ENCODE measurements around the gene MIPOL1. TPM values are rescaled to one million over a fixed set of nuclear protein-coding genes. Genes with fewer than 3 reads are reported as not detected.
A peak's percentile ranks its signal among the peaks of the same experiment; 100 is the strongest.

Gene MIPOL1
- total RNA-seq (2021; ENCODE audit: unreplicated experiment) = 15.4 TPM
- 5.0 and 5.4 TPM in 2 replicates for polyA plus RNA-seq (2012)
- percentile 63 among the genes with signal in this experiment for Bru-seq, nascent RNA
- BruChase-seq, experiment 1, labeled RNA remaining after a 6-hour chase = percentile 49 among the genes with signal in this experiment
- percentile 60 among the genes with signal in this experiment for BruChase-seq, experiment 2, labeled RNA remaining after a 2-hour chase
- long read RNA-seq, partial matches to known transcripts = 5 of 31 reads
- long read RNA-seq, other reads (novel, unspliced or antisense) = 26 of 31 reads

- peak within 1 kb of the TSS; percentile 64 for H3K27ac ChIP-seq (ENCODE audit: low read depth, low read length)
- DNase-seq (ENCODE audit: low read depth, low spot score) (peak; percentile 68), ATAC-seq (peak; percentile 97)
- H4K20me1 ChIP-seq (ENCODE audit: insufficient read depth) = no peaks in the 10 kb centered on the region; the same call in 1 of the 2 replicates
- no peaks in the 10 kb centered on the region for H3K36me3 ChIP-seq (ENCODE audit: control insufficient read depth in 1 of 2, insufficient read depth in 2 of 2, low read length in 2 of 2)
- intact Hi-C loops (cut with micrococcal nuclease) = no loop called here
- H3K79me2 ChIP-seq (ENCODE audit: insufficient read depth, low read length) = peaks cover 14% of the 10 kb centered on the region
- TSS peak; percentile 94 for BruUV-seq (replicated peaks)
- peaks cover 12 to 39% of the 10 kb centered on the region in 2 experiments for H3K4me1 ChIP-seq (ENCODE audit: control insufficient read depth in 1 of 2, insufficient read depth in 2 of 2, low read length in 2 of 2)
- peak within 1 kb of the TSS; percentile 72 for H3K4me2 ChIP-seq (ENCODE audit: low read length)
- H3K4me3 ChIP-seq (replicated peaks in 1 of 2; ENCODE audit: low read depth in 1 of 2, low read length in 2 of 2) = peak within 1 kb of the TSS; percentile 72 to 77
- ChIA-PET RAD21 (ENCODE audit: low non-redundant PET in 1 of 2, low total read pairs in 2 of 2, uncharacterized antibody in 2 of 2, unreplicated experiment in 2 of 2) (no interaction called here), POLR2A (interaction anchor here (0.6 kb wide), 2 partner anchors 36 to 1092 kb away, joined by 3 to 7 read pairs; no protein-coding TSS in a partner anchor), CTCF (interaction anchor here (0.9 to 2.3 kb wide), 4 partner anchors 33 to 644 kb away, joined by 3 to 7 read pairs (median 4); no protein-coding TSS in a partner anchor)
- H3K9ac ChIP-seq (ENCODE audit: low read length) = peak within 1 kb of the TSS; percentile 62
- no peaks in the 10 kb centered on the region for H3K27me3 ChIP-seq (ENCODE audit: insufficient read depth, low read length)
- peak within 1 kb of the TSS; percentile 73 for H2AFZ ChIP-seq (ENCODE audit: low read depth, low read length, poor library complexity, severe bottlenecking)
- H3K9me2 ChIP-seq (ENCODE audit: insufficient read depth) = no peaks in the 10 kb centered on the region
- H3K9me3 ChIP-seq (ENCODE audit: control insufficient read depth in 1 of 2, insufficient read depth in 1 of 2, low read depth in 1 of 2, low read length in 2 of 2) = no peaks in the 10 kb centered on the region
- TF ChIP-seq RAD21 (IDR thresholded peaks at IDR 0.05; ENCODE audit: low read depth) (0 out of 2 replicates have a peak, but pooled peaks have one; percentile 16), SIN3A (IDR thresholded peaks at IDR 0.05; ENCODE audit: low read depth) (peak; percentile 62; the same call in 1 of the 2 replicates), YY1 (IDR thresholded peaks at IDR 0.05; ENCODE audit: extremely low read depth, insufficient replicate concordance, low read depth, low read length) (no peak), ZFX (IDR thresholded peaks at IDR 0.05) (peak; percentile 82), ZNF274 (IDR thresholded peaks at IDR 0.05; ENCODE audit: low read depth, low read length) (no peak), POLR2AphosphoS5 (IDR thresholded peaks at IDR 0.05; ENCODE audit: low read depth, low read length) (peak; percentile 65; the same call in 1 of the 2 replicates), CTCF (IDR thresholded peaks at IDR 0.05 in 2 of 3, conservative IDR thresholded peaks at IDR 0.05 in 1 of 3; ENCODE audit: borderline replicate concordance in 1 of 3, insufficient read depth in 1 of 3, low read depth in 2 of 3, low read length in 2 of 3) (peak; percentile 6 to 35 (median 13); a peak in 2 of 6 replicates), SRF (IDR thresholded peaks at IDR 0.05; ENCODE audit: low read depth) (no peak), FOSL1 (IDR thresholded peaks at IDR 0.05; ENCODE audit: low read depth) (no peak), MAX (IDR thresholded peaks at IDR 0.05) (peak; percentile 71), TCF7L2 (IDR thresholded peaks at IDR 0.05; ENCODE audit: borderline replicate concordance, extremely low read depth, insufficient read depth, insufficient read length) (no peak), POLR2A (IDR thresholded peaks at IDR 0.05; ENCODE audit: borderline replicate concordance, extremely low read depth, insufficient read depth, insufficient read length) (peak; percentile 93), CEBPB (IDR thresholded peaks at IDR 0.05; ENCODE audit: low read depth) (no peak), EGR1 (IDR thresholded peaks at IDR 0.05; ENCODE audit: low read depth) (no peak), CBX3 (IDR thresholded peaks at IDR 0.05; ENCODE audit: low read depth) (no peak; the same call in 1 of the 2 replicates)
- TF ChIP-seq, protein P1, sequence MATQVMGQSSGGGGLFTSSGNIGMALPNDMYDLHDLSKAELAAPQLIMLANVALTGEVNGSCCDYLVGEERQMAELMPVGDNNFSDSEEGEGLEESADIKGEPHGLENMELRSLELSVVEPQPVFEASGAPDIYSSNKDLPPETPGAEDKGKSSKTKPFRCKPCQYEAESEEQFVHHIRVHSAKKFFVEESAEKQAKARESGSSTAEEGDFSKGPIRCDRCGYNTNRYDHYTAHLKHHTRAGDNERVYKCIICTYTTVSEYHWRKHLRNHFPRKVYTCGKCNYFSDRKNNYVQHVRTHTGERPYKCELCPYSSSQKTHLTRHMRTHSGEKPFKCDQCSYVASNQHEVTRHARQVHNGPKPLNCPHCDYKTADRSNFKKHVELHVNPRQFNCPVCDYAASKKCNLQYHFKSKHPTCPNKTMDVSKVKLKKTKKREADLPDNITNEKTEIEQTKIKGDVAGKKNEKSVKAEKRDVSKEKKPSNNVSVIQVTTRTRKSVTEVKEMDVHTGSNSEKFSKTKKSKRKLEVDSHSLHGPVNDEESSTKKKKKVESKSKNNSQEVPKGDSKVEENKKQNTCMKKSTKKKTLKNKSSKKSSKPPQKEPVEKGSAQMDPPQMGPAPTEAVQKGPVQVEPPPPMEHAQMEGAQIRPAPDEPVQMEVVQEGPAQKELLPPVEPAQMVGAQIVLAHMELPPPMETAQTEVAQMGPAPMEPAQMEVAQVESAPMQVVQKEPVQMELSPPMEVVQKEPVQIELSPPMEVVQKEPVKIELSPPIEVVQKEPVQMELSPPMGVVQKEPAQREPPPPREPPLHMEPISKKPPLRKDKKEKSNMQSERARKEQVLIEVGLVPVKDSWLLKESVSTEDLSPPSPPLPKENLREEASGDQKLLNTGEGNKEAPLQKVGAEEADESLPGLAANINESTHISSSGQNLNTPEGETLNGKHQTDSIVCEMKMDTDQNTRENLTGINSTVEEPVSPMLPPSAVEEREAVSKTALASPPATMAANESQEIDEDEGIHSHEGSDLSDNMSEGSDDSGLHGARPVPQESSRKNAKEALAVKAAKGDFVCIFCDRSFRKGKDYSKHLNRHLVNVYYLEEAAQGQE (IDR thresholded peaks at IDR 0.05; ENCODE audit: low read depth) = no peak
Observed at GRCh38 chr14:37197421-37198272, at the start of gene MIPOL1. TSS of gene MIPOL1 (plus strand) at chr14:37197937. CDS start at chr14:37247889, 49,952 bp downstream.

Data from HCT116 (cell line).